Activated CD4-positive, alpha-beta T cell treated with anti-CD3 and anti-CD28 coated beads, Interleukin-2, amount 50 U/mL, for 24 hours (primary cell): ENCODE data around the gene ZNF208.
A peak's percentile ranks its signal among the peaks of the same experiment; 100 is the strongest.
"Not testable (repeated sequence)": the region's sequence is repeated elsewhere in the genome, so short reads cannot be mapped to it uniquely, and the experiment has no call there.

Experiments used
- DNase-seq, 2 donors: peaks; one replicate each; pipeline ENCODE4 v3.0.0-alpha.2; 2020; ENCODE audit warnings: low read depth in 1 of 2, low spot score in 1 of 2

Gene ZNF208

DNA sequence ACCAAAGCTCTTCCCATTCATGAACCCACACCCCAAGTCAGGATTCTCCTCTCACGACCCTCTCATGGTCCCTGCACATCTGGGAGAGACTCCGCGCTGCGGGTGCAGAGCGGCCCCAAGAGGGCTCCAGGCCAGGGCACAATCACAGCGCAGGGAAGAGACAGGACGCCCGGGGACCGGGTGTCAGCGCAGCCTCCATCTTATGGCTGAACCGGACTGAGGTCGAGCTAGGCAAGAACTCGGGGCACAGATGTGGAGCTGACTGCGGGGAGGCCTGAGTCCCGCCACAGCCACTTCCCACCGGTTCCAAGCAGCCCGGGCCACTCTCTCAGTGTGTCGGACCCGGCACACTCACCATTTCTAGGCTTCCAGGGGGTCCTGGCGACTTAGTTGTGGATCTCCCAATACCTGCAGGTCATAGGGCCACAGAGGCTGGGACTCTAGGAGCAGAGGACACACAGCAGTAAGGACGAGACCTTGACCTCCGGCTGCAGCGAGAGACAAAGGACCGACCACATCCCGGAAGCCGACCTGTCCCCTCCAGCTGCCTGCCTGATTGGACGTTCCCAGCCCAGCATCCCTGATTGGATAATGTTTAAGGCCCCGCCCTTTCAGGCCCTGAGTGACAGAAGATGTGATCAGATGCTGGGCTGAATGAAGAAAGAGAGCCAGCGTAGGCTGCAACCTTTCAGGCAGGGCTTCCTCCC lies at the start of gene ZNF208:
Gene ZNF208, minus strand, starts transcription at position 507 of the 707 bp plus-strand sequence. Its CDS starts 149 bp downstream, at position 358.
- peak; percentile 0 to 3 for DNase-seq

DNA sequence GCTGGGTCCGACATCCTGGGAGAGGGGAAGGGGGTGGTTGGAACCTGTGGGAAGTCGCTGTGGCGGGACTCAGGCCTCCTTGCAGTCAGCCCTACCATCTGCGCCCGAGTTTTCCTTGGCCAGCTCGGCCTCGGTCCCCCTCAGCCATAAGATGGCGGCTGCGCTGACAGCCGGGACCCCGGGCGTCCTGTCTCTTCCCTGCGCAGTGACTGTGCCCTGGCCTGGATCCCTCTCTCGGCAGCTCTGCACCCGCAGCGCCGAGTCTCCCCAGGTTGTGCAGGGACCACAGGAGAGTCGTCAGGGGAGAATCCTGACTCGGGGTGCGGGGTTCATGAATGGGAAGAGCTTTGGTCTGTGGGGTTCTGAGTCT lies 41.9 kb upstream of the ZNF208 start:
- DNase-seq, result peak in 1 of 2 donors; percentile 3

DNA sequence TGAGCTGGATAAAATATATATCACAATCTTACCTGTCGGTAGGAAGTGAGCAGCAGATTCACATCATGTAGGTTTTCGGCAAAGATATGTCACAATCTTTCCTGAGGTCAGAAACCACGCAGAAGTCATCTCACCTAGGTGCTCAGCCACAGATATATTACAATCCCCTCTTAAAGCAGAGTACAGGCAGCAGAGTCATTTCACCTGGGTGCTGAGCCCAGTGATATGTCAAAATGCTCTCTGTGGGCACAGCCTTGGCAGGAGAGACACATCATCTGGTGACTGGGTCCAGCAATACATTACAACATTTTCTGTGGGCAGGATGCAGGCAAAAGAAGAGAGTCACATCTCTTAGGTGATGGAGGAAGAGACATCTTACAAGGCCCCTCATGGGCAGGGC lies 30.4 kb upstream of the ZNF208 start:
- DNase-seq, result not testable (repeated sequence)

DNA sequence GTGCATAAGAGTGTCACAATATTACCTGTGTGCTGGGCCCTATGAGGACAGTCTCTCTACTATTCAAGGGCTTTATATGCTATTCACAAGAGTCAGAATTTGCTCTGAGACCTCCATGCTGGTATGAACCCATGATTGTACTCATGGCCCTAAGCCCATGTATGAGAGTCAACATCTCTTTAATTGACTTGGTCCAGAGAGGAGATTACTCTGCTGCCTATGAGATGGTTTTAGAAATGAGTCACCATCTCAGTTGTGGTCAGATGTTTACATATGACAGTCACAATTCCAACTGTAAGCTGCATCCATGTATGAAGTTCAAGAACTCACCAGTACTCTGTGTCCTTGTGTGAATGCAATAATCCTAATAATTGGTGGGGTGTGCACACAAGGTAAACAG lies 19.9 kb upstream of the ZNF208 start:
- no peak for DNase-seq

DNA sequence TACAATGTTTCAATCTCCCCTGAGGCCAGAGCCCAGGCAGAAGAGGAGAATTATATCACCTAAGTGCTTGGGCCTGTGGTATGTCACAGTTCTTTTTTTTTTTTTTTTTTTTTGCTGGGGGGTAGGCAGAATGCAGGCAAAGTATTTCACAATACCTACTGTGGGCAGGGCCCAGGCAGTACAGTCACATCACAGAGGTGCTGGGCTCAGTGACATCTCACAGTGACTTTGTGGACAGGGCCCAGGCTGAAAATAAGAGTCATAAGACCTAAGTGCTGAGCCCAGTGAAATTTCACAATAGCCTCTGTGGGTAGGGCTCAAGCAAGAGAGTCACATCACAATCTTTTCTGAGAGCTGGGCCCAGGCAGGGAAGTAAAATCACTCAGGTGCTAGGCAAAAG lies 15.9 kb upstream of the ZNF208 start:
- DNase-seq, result no peak

DNA sequence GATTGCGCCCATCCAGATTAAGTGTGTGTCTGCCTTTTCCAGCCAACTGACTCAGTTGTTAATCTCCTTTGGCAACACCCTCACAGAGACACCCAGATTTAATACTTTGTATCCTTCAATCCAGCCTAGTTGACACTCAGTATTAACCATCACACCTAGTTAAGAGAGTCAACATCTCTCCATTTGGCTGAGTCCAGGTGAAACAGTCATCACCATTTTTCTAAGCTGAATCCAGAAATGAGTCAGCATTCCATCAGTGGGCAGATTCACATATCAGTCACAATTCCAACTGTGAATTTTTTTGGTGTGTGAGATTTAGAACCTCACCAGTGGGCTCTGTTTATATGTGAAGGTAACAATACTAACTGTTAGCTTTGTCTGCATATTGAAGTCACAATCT lies 14.8 kb upstream of the ZNF208 start:
- not testable (repeated sequence) for DNase-seq

DNA sequence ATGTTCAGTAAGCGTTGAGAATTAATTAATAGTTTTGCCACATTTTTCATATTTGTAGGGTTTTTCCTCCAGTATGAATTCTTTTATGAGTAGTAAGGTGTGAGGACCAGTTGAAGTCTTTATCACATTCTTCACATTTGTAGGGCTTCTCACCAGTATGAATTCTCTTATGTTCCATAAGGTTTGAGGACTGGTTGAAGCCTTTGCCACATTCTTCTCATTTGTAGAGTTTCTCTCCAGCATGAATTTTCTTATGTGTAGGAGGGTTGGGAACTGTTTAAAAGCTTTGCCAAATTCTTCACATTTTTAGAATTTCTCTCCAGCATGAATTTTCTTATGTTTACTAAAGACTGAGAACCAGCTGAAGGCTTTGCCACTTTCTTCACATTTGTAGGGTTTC lies 40.3 kb downstream of the ZNF208 start:
- DNase-seq, result no peak

DNA sequence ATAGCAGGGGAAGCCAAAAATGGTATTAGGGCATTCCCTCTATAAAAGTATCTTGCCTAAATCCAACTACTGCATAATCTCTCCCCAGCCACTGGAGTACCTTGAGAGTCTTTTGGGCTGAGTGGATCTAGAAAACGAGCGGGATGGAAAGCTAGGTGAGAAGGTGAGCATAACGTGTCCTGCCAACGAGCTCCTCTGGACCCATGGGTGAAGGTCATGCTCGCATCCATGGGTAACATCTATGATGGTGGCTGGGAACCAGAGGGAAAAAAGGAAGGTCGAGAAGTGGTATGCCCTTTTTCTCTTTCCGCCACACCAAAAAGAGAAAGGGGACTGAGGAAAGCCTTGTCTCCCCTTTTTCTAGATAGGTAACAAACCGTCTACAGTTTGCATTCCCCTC lies 63.0 kb downstream of the ZNF208 start:
- DNase-seq, result no peak

DNA sequence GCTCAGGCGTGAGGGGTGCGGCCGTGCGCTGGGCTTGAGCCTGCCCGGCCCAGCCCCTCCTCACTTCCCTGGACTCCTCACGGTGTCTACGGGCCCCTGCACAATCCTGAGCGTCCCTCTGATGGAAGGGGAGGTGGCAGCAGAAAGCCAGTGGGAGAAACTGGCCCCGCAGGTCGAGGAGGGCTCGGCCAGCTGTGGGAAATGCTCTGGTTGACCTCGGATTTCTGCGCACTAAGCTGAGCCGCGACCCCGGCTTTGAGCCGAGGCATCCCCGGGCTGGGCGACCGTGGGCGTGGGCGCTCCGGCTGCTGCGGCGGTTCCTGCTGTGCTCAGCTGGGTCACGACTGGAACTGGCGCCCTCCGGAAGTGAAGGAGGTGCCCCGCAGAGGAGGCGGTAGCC lies 70.1 kb downstream of the ZNF208 start:
- no peak for DNase-seq

DNA sequence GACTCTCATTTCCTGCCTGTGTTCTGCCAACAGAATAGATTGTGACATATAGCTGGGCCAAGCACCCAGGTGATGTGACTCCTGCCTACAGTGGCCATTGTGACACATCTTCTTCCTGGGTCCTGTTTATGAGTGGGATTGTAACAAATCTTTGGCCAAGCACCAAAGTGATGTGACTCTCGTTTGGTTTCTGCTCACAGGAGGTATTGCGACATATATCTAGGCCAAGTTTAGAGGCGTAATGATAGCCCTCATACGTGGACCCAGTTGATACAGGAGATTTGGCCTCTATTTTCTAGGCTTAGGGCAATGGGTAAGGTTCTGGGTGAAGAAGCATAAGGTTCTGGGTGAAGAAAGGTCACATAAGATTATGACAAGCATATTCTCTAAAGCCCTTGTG lies 76.2 kb downstream of the ZNF208 start:
- no peak for DNase-seq

DNA sequence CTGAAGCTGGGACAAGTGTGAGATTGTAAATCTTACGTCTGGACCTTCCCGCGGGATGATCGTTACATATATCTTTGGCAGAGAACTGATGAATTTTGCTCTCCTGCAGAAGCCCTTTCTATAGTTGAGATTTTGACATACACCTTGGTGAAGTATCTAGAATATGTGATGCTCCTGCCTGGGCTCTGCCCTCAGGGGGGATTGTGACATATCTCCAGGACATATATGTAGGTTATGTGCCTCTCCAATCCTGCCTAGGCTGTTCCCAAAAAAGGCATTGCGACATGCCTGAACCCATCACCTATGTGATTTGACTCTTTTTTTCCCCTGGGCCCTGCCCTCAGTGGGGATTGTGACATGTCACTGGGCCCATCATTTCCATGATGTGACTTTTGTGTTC lies 76.6 kb downstream of the ZNF208 start:
- no peak for DNase-seq

DNA sequence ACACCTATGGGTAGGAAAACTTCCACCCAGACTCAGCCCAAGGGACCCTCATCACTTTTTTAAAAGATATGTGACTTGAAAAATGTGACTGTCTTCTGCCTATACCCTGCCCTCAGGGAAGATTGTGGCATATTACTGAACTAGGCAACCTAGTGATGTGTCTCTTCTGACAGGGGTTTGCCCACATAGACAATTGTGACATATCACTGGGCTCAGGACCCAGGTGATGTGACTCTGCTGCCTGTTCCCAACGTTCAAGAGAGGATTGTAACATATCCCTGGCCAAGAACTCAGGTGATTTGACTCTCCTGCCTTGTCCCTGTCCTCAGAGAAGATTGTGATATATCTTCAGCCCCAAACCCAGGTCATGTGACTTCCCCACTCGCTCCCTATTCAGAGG lies 88.5 kb downstream of the ZNF208 start:
- no peak for DNase-seq

DNA sequence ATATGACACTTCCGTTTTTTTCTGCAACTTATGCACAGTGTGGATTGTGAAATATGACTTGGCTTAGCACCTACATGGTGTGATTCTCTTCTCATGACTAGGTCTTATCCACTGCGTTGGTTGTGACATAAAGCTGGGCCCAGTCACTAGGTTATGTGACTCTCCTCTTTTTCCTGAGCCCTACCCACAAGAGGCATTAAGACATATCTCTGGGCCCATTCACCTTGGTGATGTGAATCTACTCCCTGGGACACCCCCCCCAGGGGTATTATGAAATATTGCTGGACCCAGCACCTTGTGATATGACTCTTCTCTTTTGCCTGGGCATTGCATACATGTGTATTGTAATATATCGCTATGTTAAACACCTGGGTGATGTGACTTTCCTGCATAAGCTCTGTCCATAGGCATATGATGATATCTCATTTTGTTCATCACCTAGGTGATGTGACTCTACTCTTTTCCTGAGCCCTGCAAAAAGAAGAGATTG lies 89.0 kb downstream of the ZNF208 start:
- DNase-seq, result no peak

DNA sequence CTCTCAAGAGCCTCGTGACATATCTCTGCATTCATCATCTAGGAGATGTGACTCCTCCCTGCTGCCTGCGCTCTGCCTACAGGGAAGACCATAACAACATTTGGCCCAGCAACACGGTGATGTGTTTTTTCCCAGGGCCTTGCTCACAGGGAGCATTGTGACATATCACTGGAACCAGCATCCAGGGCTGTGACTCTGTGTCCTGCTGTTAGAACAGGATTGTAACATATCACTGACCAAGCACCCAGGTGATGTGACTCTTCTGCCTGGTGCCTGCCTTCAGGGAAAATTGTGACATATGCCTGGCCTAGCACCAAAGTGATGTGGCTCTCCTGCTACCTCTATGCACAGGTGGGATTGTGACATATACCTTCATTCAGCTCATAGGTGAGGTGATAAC lies 95.3 kb downstream of the ZNF208 start:
- no peak for DNase-seq

DNA sequence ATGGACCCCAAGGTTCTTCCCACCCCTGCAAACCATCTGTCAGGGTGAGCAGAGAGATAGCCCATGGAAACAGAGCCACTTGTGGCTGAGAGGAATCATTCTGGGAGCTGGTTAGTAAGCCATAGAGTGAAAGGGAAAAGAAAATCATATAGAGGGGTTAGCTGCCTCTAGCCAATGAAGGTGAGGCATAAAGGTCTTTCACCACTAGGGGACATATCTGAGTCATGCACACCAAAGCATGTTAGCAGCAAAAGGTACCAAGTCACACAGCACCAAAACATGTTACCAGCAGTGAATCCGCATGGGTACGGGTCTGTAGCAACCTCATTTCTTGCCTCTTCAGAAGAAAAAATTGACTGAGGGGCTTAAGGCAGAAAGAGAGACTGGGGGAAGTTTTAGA lies 98.1 kb downstream of the ZNF208 start:
- DNase-seq, result no peak

DNA sequence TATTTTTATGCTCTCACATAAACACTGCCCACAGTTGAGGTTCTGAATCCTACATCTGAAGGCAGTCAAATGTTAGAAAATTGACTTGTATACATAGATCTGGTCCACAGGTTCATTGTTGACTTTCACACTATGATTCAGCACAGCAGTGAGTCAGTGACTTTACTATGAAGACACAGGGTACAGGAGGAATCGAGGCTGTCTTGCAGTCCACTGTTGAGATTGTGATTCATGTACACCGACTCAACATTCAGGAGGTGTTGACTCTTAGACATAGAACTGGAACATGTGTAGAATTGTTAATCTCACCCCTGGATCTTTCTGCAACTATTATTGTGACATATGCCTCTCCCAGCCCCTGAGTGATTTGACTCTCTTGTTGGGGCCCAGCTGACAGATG lies 100.4 kb downstream of the ZNF208 start:
- no peak for DNase-seq

DNA sequence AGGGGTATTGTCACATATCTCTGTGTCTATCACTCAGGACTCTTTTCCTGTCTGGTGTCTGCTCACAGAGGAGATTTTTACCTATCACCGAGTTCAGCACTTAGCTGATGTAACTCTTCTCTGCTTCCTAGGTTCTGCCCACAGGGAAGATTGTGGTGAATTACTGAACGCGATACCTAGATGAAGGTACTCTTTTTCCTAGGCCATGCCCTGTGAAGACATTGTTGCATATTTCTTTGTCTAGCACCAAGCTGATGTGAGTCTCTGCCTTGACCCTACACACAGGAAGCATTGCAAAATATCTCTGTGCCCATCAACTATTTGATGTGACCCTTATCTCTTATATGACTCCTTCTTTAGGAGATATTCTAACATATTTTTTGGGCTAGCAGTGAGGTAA lies 102.7 kb downstream of the ZNF208 start:
- DNase-seq, result no peak

DNA sequence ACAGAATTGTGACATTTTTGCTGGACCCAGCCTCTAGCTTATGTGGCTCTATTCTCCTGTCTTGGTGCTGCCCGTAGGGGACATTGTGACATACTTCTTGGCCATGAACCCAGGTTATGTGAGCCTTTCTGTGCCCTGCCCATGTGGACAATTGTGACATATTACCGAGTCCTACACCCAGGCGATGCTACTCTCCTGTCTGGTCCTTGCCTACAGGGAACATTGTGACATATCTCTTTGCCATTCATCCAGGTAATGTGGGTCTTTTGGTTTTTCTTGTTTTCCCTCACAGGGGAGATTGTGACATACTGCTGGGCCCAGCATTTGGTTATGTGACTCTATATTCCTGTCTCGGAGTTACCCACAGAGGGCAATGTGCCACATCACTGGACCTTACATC lies 103.2 kb downstream of the ZNF208 start:
- DNase-seq, result no peak

DNA sequence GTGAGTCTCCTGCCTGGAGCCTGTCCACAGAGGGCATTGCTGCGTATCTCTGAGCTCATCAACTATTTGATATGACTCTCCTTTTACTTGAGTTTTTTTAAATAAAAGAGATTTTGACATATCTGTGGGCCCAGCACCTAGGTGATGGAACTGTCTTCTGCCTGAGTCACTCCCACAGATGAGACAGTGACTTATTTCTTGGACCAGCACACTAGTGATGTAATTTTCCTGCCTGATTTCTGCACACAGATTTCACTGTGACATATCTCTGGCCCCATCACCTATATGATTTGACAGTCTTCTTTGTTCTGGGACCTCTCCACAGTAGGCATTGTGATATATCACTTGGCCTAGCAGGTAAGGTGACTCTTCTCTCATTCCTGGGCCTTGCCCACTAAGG lies 108.2 kb downstream of the ZNF208 start:
- DNase-seq, result no peak

DNA sequence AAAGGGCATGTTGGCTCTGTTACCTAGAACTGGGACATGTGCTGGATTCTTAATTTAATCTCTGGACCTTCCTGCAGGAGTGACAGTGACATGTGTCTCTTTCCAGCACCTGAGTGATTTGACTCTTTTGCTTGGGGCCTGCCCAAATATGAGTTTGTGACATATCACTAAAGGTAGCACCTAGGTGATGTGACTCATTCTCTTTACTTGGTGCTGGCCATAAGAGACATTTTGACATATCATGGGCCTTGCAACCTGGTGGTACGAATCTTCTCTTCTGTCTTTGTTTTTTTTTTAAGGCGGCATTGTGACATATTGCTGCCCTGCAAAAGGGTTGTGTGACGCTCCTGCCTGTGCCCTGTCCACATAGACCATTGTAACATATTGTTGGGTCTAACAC lies 108.9 kb downstream of the ZNF208 start:
- no peak for DNase-seq

DNA sequence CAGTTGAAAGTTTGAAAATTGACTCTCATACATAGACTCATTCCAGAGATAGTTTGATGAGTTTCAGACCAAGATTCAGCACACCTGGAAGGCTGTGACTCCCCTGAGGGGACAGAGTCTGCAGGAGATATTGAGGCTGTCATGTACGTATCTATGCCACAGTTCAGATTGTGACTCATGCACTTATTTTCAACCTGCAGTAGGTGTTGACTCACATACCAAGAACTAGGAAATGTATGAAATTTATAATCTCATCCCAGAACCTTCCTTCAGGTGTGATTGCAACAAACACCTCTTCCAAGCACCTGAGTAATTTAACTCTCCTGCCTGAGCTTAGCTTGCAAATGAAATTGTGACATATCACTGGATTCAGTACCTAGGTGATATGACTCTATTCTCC lies 110.3 kb downstream of the ZNF208 start:
- no peak for DNase-seq

DNA sequence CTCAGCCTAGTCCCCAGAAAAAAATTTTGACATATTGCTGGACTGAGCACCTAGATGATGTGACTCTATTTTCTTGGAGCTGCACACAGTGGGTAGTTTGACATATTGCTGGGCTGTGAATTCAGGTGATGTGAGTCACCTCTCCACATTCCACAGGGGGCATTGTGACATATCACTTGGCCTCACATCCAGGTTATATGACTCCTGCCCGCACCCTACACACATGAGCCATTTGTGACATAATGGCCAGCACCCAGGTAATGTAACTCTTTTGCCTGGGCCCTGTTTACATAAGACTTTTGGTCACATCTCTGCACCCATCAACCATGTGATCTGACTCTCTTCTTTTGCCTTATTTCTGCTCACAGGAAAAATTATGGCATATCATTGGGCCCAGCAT lies 119.7 kb downstream of the ZNF208 start:
- no peak for DNase-seq

DNA sequence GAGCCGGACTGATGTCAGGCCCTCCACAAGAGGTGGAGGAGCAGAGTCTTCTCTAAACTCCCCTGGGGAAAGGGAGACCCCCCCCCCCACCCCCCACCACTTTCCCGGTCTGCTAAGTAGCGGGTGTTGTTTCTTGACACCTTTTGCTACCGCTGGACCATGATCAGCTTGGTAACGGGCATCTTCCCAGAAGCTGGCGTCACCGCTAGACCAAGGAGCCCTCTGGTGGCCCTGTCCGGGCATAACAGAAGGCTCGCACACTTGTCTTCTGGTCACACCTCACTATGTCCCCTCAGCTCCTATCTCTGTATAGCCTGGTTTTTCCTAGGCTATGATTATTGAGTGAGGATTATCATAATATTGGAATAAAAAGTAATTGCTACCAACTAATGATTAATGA lies 120.7 kb downstream of the ZNF208 start:
- DNase-seq, result peak in 1 of 2 donors; percentile 11
